SKM-1 treated with dmso at 0.1 percent for 144 hours (cell line): ENCODE results near the gene CSNK2B.

Experiments used
- DNase-seq: peaks from one replicate; lab custom pipeline; 2025; ENCODE audit not compliant: unreplicated experiment; lab: John Stamatoyannopoulos, UW

Gene CSNK2B

DNA sequence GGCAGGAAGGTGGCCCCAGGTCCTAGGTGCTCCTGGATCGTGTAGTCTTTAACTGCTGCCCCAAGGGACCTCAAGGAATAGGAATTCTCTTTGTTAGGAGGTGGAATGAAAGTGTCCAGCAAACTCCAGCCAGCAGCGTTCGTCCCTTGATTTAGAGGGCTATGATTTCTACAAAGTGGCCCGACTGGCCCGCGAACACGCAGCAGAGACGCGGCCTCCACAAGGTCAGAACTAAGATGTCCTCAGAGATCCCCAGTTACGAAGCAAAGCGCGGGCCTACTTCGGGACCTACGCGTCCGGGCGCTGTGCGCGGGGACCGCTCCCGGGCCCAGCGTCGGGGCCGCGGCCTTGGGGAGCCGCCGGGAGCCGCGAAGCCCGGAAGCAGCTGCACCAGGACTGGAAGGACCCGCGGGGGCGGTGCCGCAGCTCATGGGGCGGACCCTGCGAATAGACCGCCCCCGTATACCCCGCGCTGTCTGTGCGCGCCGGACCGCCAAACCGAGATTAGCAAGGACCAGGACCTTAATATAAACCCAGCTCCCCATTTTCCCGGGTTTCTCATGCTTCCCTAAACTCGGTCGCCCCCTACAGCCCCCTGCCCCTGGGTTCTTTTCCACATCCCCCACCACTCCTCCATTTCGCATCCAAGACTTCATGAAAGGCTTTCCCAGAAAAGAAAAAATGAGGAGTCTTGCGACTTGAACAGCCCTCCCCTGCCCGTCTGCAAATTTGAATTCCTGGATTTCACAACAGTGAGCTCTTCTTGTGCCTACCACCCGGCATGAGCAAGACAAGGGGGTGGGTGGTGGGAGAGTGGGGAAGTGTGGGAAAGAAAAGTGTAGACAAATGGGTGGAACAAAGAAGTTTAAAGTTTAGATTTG is 5.3 kb upstream of the CSNK2B start, which contains the start of gene C6orf47:
C6orf47 (minus strand) TSS at position 398 of the 881 bp plus-strand sequence. CDS start 831 bp downstream, outside the sequence.
- DNase-seq, result peak; percentile 73

GRCh38 chr6:31661262-31662123 is 4.4 kb upstream of the CSNK2B start:
- no peak for DNase-seq

DNA sequence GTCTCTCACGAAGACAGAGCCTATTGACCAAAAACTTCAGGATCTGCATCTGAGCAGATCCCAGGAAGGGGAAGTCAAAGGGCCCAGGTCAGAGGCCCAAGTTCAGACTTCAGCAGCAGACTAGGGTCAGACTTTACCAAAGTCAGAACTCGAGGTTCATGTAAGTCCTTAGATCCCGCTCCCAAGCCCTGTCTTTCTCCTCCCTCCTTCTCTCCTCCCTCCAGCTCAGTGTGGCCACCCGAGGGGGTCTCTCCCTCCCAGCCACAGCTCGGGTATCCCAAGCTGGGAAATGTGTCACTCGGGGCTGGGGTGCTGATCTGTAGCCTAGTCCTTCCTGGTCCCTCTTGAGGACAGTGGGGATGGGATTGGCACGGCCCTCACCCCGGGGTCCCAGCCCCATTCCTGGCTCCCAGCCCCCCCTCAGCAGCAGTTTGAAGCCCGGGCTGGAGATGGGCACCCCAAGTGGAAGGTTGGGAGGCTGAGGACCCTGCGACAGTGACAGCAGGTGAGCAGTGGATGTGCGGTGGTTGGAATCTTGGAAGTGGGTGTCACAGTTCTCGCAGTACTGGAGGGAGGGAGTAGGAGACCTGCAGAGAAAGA is 3.7 kb upstream of the CSNK2B start:
- no peak for DNase-seq

GRCh38 chr6:31663126-31663960 is 2.5 kb upstream of the CSNK2B start:
- no peak for DNase-seq

- DNase-seq, result no peak
Observed at GRCh38 chr6:31663961-31664789, 1.7 kb upstream of the CSNK2B start.

DNA sequence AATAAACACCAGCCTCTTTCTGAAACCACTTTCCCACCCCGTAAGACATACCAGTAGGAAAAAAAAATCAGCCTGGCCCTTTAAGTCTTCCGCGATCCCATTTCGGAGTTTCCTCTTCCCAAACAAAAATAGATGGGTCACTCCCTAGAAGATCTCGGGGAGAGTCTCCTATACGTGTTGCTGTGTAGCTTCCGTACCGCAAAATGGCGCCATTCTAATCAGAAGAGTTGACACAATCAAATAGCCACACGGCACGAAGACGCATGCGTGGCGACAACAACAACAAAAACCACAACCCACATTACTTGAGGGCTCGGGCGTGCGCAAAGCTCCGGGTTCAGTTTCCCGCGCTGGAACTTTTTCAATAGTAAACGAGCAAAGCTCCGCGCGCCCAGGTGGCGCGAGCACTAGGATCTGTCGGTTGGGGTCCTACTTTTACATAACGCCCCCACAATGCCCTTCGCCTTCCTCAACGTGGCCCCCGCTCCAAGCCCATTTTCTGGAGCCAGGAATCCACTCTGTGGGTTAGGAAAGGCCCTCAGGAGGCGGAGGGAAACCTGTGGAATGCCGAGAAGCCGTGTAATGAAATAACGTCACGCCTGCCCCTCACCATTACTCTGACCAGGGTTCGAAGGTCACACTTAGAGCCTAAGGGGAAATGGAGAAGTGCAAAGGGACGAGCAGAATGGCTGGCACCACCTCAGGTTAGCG is 935 bp upstream of the CSNK2B start, which contains the start of gene GPANK1:
GPANK1 (minus strand) TSS at position 208 of the 711 bp plus-strand sequence. CDS start 519 bp downstream, outside the sequence.
- DNase-seq, result peak; percentile 84

DNA sequence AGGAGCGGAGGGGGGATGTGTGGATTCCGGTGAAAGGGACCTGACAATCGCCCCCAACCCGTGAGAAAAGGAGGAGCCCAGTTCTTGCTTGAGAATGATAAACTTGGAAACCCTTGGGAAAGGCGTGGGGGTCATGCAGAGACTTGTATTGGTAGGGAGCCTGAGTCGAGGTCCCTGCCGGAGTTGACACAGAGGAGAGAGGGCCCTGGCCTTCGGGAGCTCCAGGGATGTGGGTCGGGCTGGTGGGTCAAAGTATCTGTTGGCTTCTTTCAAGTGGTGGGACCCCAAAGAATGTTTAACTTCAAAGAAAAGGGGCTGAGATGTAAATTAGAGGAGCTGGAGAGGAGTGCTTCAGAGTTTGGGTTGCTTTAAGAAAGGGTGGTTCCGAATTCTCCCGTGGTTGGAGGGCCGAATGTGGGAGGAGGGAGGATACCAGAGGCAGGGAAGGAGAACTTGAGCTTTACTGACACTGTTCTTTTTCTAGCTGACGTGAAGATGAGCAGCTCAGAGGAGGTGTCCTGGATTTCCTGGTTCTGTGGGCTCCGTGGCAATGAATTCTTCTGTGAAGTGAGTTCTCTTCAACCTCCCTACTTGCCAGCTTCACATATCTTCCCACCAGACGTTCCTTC is 571 bp downstream of the CSNK2B start:
- DNase-seq, result no peak

GRCh38 chr6:31669676-31670075 is 3.8 kb downstream of the CSNK2B start, which contains the start of gene LY6G5B:
TSS of gene LY6G5B (plus strand) at chr6:31669976. CDS start at chr6:31670951, 975 bp downstream.
- DNase-seq, result no peak

- no peak for DNase-seq
Observed at GRCh38 chr6:31676322-31676903, 10.5 kb downstream of the CSNK2B start.

- DNase-seq, result no peak
Observed at GRCh38 chr6:31676904-31677303, 11.0 kb downstream of the CSNK2B start.

GRCh38 chr6:31677955-31678354 is 12.1 kb downstream of the CSNK2B start:
- DNase-seq, result no peak

GRCh38 chr6:31680226-31681134 is 14.6 kb downstream of the CSNK2B start, which contains the start of gene LY6G5C:
TSS of gene LY6G5C (minus strand) at chr6:31681067. CDS start at chr6:31680373, 694 bp downstream.
- DNase-seq, result peak; percentile 75

GRCh38 chr6:31681135-31681671 is 15.3 kb downstream of the CSNK2B start:
- no peak for DNase-seq

- no peak for DNase-seq
Observed at GRCh38 chr6:31683591-31683990, 17.7 kb downstream of the CSNK2B start.

GRCh38 chr6:31686483-31686882 is 20.6 kb downstream of the CSNK2B start:
- no peak for DNase-seq

DNA sequence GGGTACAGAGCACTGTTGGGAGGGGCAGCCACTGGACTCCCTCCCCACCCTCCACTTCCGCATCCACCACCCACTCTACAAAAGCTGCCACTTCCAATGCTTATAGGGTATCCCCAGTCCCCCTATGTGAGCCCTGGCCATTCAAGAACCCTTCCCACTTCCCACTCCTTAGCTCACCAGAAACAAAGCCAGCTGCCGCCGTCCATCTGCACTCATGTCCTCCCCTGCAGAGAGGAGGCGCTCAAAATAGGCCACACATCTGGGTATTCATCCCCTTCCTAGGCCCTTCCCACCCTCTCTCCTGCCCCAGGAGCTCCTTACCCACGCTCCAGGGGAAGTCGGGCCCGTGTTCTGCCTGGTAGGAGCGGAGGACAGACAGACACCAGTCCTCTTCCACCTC is 21.4 kb downstream of the CSNK2B start:
- DNase-seq, result no peak
